Upper lobe of left lung (tissue), 6 donors: Measurements from ENCODE around the gene BAG5. TPM values are rescaled to one million over a fixed set of nuclear protein-coding genes. Genes with fewer than 3 reads are reported as not detected.

Source experiments
- ATAC-seq, 2 donors: fragments of 200-7000 bp; cut with Tn5 transposase; one replicate each; pipeline ENCODE4 v1.9.1; 2022; ENCODE audit warnings: mild to moderate bottlenecking in 2 of 2, moderate library complexity in 2 of 2; ENCODE audit not compliant: low FRiP score in 2 of 2
- DNase-seq, 2 donors: peaks; one replicate each; pipeline ENCODE4 v3.0.0-alpha.2; 2019 to 2020
- H3K27ac ChIP-seq, 4 donors: fragments of 200-600 bp; sonication (generic); one replicate each; pipeline ENCODE4 v1.5.1; 2016 to 2019
- H3K27me3 ChIP-seq, 4 donors: fragments of 200-600 bp; sonication (generic); one replicate each; pipeline ENCODE4 v1.5.1; 2017 to 2019
- H3K36me3 ChIP-seq, 4 donors: fragments of 200-600 bp; sonication (generic); one replicate each; pipeline ENCODE4 v1.5.1; 2016 to 2019
- H3K4me1 ChIP-seq, 4 donors: fragments of 200-600 bp; sonication (generic); one replicate each; pipeline ENCODE4 v1.5.1; 2018 to 2019
- H3K4me3 ChIP-seq, 4 donors: fragments of 200-600 bp; sonication (generic); one replicate each; pipeline ENCODE4 v1.5.1; 2017 to 2019; ENCODE audit warnings: mild to moderate bottlenecking in 2 of 4, moderate library complexity in 1 of 4
- H3K9me3 ChIP-seq, 4 donors: fragments of 200-600 bp; sonication (generic); one replicate each; pipeline ENCODE4 v1.5.1; 2018 to 2019
- EP300 ChIP-seq, 4 donors: sonication (generic); formaldehyde crosslinking; IDR thresholded peaks; one replicate each; pipeline ENCODE4 v1.5.1; 2017; ENCODE audit warnings: antibody characterized with exemption in 4 of 4, control low read depth in 2 of 4
- POLR2A ChIP-seq, 4 donors: fragments of 450-650 bp; IDR thresholded peaks; one replicate each; pipeline ENCODE4 v1.5.1; 2016 to 2017; ENCODE audit warnings: antibody characterized with exemption in 4 of 4, mild to moderate bottlenecking in 2 of 4
- POLR2AphosphoS5 ChIP-seq, 2 donors: sonication (generic); formaldehyde crosslinking; IDR thresholded peaks; one replicate each; pipeline ENCODE4 v1.5.1; 2017; ENCODE audit warnings: antibody characterized with exemption in 2 of 2
- WGBS, 2 donors: methylation state at CpG; one replicate each; pipeline ENCODE4 v1.1.5; 2017 to 2018; 5-methylcytosine and 5-hydroxymethylcytosine counted together
- total RNA-seq, 6 donors: library from RNA; depleted of rRNA in 4 of 6; stranded (reverse); fragments of >200 nt in 4 of 6; gene quantifications; one replicate each; pipeline versions ENCODE4 v1.1.0 to v1.2.1, GENCODE V29; 2016 to 2021
- TF ChIP-seq, protein P1 (sequence below), 6 experiments: fragments of 450-650 bp in 4 of 6; fragments of 200-600 bp in 2 of 6; sonication (generic) in 2 of 6; IDR thresholded peaks; one replicate each; pipeline ENCODE4 v1.5.1; 2016 to 2019; ENCODE audit warnings: antibody characterized with exemption in 6 of 6
- donor health status: DM: no; HTN: no; CAD: no; lungs with moderate emphysema.
- donor health status: DM: no; HTN: yes; CAD: no; lungs with severe emphysema.

The BAG5 gene
- total RNA-seq, 6 donors from 2014 or later, result 12.6 to 36.9 (median 27.1) TPM

GRCh38 chr14:103584326-103584915 is 22.0 kb upstream of the BAG5 start:
- H3K27me3 ChIP-seq, result no peaks in the 10 kb centered on the region
- H3K4me3 ChIP-seq, result no peak overlapping the region
- ATAC-seq (no peak), DNase-seq (no peak)
- peaks cover 0 to 37% (median 7%) of the 10 kb centered on the region in 4 donors for H3K36me3 ChIP-seq
- WGBS, 2 donors, result 77 to 83% methylated on average over 11 of the region's 11 CpGs
- TF ChIP-seq EP300 (IDR thresholded peaks at IDR 0.05) (no peak), POLR2A (IDR thresholded peaks at IDR 0.05) (no peak), POLR2AphosphoS5 (IDR thresholded peaks at IDR 0.05) (no peak)
- TF ChIP-seq, protein P1, sequence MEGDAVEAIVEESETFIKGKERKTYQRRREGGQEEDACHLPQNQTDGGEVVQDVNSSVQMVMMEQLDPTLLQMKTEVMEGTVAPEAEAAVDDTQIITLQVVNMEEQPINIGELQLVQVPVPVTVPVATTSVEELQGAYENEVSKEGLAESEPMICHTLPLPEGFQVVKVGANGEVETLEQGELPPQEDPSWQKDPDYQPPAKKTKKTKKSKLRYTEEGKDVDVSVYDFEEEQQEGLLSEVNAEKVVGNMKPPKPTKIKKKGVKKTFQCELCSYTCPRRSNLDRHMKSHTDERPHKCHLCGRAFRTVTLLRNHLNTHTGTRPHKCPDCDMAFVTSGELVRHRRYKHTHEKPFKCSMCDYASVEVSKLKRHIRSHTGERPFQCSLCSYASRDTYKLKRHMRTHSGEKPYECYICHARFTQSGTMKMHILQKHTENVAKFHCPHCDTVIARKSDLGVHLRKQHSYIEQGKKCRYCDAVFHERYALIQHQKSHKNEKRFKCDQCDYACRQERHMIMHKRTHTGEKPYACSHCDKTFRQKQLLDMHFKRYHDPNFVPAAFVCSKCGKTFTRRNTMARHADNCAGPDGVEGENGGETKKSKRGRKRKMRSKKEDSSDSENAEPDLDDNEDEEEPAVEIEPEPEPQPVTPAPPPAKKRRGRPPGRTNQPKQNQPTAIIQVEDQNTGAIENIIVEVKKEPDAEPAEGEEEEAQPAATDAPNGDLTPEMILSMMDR (IDR thresholded peaks at IDR 0.05), result no peak
- H3K4me1 ChIP-seq, result no peaks in the 10 kb centered on the region
- H3K9me3 ChIP-seq, result no peaks in the 10 kb centered on the region
- H3K27ac ChIP-seq, result no peak overlapping the region

GRCh38 chr14:103581954-103582703 is 19.7 kb upstream of the BAG5 start:
- Histone ChIP-seq H3K36me3 (peaks cover 0 to 37% (median 12%) of the 10 kb centered on the region in 4 donors), H3K4me1 (peaks cover 2 to 15% (median 9%) of the 10 kb centered on the region in 4 donors), H3K27me3 (no peaks in the 10 kb centered on the region), H3K4me3 (no peak overlapping the region), H3K27ac (no peak overlapping the region), H3K9me3 (no peaks in the 10 kb centered on the region)
- WGBS, 2 donors, result 88 to 95% methylated on average over 14 to 25 of the region's 26 CpGs
- TF ChIP-seq POLR2A (IDR thresholded peaks at IDR 0.05) (no peak), EP300 (IDR thresholded peaks at IDR 0.05) (no peak), POLR2AphosphoS5 (IDR thresholded peaks at IDR 0.05) (no peak)
- TF ChIP-seq, protein P1 (IDR thresholded peaks at IDR 0.05), result no peak
- peak; percentile 8 to 60 for ATAC-seq
- DNase-seq, result peak in 1 of 2 donors; percentile 74

GRCh38 chr14:103581206-103581605 is 18.7 kb upstream of the BAG5 start:
- ATAC-seq, result no peak
- 89 to 91% methylated on average over 11 of the region's 11 CpGs for WGBS, 2 donors
- no peak overlapping the region for H3K27ac ChIP-seq

DNA sequence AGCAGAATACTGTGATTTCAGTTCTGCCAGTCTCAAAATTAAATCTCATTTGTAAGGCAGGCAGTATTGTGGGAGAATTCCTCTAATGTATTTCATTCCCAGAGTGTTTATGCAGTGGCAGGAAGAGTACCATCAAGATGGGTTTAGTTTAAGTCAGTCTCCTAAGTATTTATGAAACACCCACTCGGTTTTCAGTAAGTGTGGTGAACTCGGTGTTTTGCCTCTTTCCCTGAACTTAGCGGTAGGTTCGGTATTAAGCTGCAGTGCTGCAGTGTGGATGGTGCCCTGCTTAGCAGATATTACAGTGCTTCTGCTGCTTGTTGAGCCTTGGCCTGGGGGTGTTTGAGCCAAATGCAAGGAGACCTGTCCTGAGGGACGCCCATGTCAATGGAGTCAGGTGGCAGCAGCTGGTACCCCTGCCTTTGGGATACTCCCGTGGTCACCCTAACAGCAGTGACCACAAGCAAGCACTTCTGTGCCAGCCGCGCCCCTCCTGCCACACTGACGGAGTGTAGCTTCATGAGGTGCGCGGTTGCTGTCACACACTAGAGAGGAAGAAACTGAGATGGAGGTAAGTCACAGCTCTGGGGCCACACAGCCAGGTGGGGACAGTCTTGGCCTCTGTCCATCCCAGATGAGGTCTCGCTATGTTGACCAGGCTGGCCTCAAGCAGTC is 16.1 kb upstream of the BAG5 start:
- Histone ChIP-seq H3K36me3 (peaks cover 7 to 56% (median 12%) of the 10 kb centered on the region in 4 donors), H3K27ac (peak overlapping the region in 2 of 4 donors; percentile 48 to 79), H3K4me1 (peaks cover 27 to 41% (median 35%) of the 10 kb centered on the region in 4 donors), H3K4me3 (no peak overlapping the region), H3K27me3 (no peaks in the 10 kb centered on the region), H3K9me3 (no peaks in the 10 kb centered on the region)
- 78 to 83% methylated on average over 10 to 12 of the region's 12 CpGs for WGBS, 2 donors
- TF ChIP-seq, protein P1 (IDR thresholded peaks at IDR 0.05), result no peak
- DNase-seq (no peak), ATAC-seq (no peak)

More at GRCh38 chr14:103581206-103581605, 18.7 kb upstream of the BAG5 start:
- Histone ChIP-seq H3K36me3 (peaks cover 0 to 38% (median 12%) of the 10 kb centered on the region in 4 donors), H3K4me3 (no peak overlapping the region), H3K27me3 (no peaks in the 10 kb centered on the region), H3K4me1 (peaks cover 10 to 24% (median 16%) of the 10 kb centered on the region in 4 donors), H3K9me3 (no peaks in the 10 kb centered on the region)
- TF ChIP-seq, protein P1 (IDR thresholded peaks at IDR 0.05), result no peak
- no peak for TF ChIP-seq EP300 (IDR thresholded peaks at IDR 0.05)
- DNase-seq, result no peak
